AG09309 (cell line): ENCODE measurements around the gene TRIM74.
"Not testable (repeated sequence)": the region's sequence is repeated elsewhere in the genome, so short reads cannot be mapped to it uniquely, and the experiment has no call there.

Source experiments
- DNase-seq: peaks from one replicate; pipeline ENCODE4 v3.0.0-alpha.2; 2010; ENCODE audit warnings: low read depth
- H3K4me3 ChIP-seq: 2 replicates; pipeline ENCODE4 v1.5.1; 2011; ENCODE audit warnings: mild to moderate bottlenecking, low read depth, low read length, moderate library complexity; ENCODE audit not compliant: control insufficient read depth

TRIM74 gene

GRCh38 chr7:72968980-72969516 lies at the start of gene TRIM74:
TRIM74 (minus strand) TSS chr7:72969466; CDS start chr7:72966157, 3,309 bp downstream.
- not testable (repeated sequence) for DNase-seq, H3K4me3 ChIP-seq

- H3K4me3 ChIP-seq = peak overlapping the region; percentile 39
Measured at GRCh38 chr7:73006491-73006890, 37.2 kb upstream of the TRIM74 start.

GRCh38 chr7:73005693-73006447 lies 36.6 kb upstream of the TRIM74 start:
- not testable (repeated sequence) for DNase-seq
- peak overlapping the region; percentile 64 for H3K4me3 ChIP-seq

More at GRCh38 chr7:73006491-73006890, 37.2 kb upstream of the TRIM74 start:
- not testable (repeated sequence) for DNase-seq

GRCh38 chr7:73005356-73005692 lies 36.1 kb upstream of the TRIM74 start:
- peak overlapping the region; percentile 64 for H3K4me3 ChIP-seq
- not testable (repeated sequence) for DNase-seq

- DNase-seq, H3K4me3 ChIP-seq: not testable (repeated sequence)
Measured at GRCh38 chr7:72997887-72998468, 28.7 kb upstream of the TRIM74 start.

GRCh38 chr7:72997447-72997846 lies 28.2 kb upstream of the TRIM74 start:
- not testable (repeated sequence) for DNase-seq, H3K4me3 ChIP-seq

- not testable (repeated sequence) for DNase-seq, H3K4me3 ChIP-seq
Measured at GRCh38 chr7:72995484-72995883, 26.2 kb upstream of the TRIM74 start.

GRCh38 chr7:72990146-72990913 lies 21.1 kb upstream of the TRIM74 start:
- H3K4me3 ChIP-seq, DNase-seq: not testable (repeated sequence)

- DNase-seq, H3K4me3 ChIP-seq: not testable (repeated sequence)
Measured at GRCh38 chr7:72982084-72982483, 12.8 kb upstream of the TRIM74 start.

- H3K4me3 ChIP-seq, DNase-seq: not testable (repeated sequence)
Measured at GRCh38 chr7:72980382-72980781, 11.1 kb upstream of the TRIM74 start.

- not testable (repeated sequence) for DNase-seq, H3K4me3 ChIP-seq
Measured at GRCh38 chr7:72976434-72976833, 7.2 kb upstream of the TRIM74 start.

- not testable (repeated sequence) for DNase-seq, H3K4me3 ChIP-seq
Measured at GRCh38 chr7:72975656-72976286, 6.5 kb upstream of the TRIM74 start.

GRCh38 chr7:72974781-72975180 lies 5.5 kb upstream of the TRIM74 start:
- not testable (repeated sequence) for DNase-seq, H3K4me3 ChIP-seq

- DNase-seq, H3K4me3 ChIP-seq: not testable (repeated sequence)
Measured at GRCh38 chr7:72971505-72971904, 2.2 kb upstream of the TRIM74 start.

GRCh38 chr7:72969688-72970087 lies 422 bp upstream of the TRIM74 start:
- H3K4me3 ChIP-seq, DNase-seq: not testable (repeated sequence)

- not testable (repeated sequence) for DNase-seq, H3K4me3 ChIP-seq
Measured at GRCh38 chr7:72966892-72967291, 2.4 kb downstream of the TRIM74 start.

GRCh38 chr7:72965186-72965975 lies 3.9 kb downstream of the TRIM74 start:
- not testable (repeated sequence) for DNase-seq, H3K4me3 ChIP-seq

- H3K4me3 ChIP-seq, DNase-seq: not testable (repeated sequence)
Measured at GRCh38 chr7:72963056-72963455, 6.2 kb downstream of the TRIM74 start.
